ENCODE measurements around the gene MGMT.

The MGMT gene

GRCh38 chr10:129659508-129660268 lies 192.6 kb downstream of the MGMT start:
- no peak for DNase-seq

- no peak for DNase-seq
Measured at GRCh38 chr10:129660569-129660968, 193.5 kb downstream of the MGMT start.

- DNase-seq, result no peak
Measured at GRCh38 chr10:129662426-129662825, 195.4 kb downstream of the MGMT start.

- no peak for DNase-seq
Measured at GRCh38 chr10:129670124-129670523, 203.1 kb downstream of the MGMT start.

- no peak for DNase-seq
Measured at GRCh38 chr10:129673292-129673691, 206.3 kb downstream of the MGMT start.

GRCh38 chr10:129675027-129675769 lies 208.2 kb downstream of the MGMT start:
- DNase-seq, result no peak

GRCh38 chr10:129676014-129676413 lies 209.0 kb downstream of the MGMT start:
- DNase-seq, result no peak

- no peak for DNase-seq
Measured at GRCh38 chr10:129677377-129677927, 210.4 kb downstream of the MGMT start.

GRCh38 chr10:129678186-129678585 lies 211.1 kb downstream of the MGMT start:
- DNase-seq, result no peak

GRCh38 chr10:129679207-129679606 lies 212.2 kb downstream of the MGMT start:
- DNase-seq, result no peak

GRCh38 chr10:129680661-129681344 lies 213.8 kb downstream of the MGMT start:
- no peak for DNase-seq

GRCh38 chr10:129681856-129682255 lies 214.8 kb downstream of the MGMT start:
- no peak for DNase-seq

- DNase-seq, result no peak
Measured at GRCh38 chr10:129683519-129683918, 216.5 kb downstream of the MGMT start.

- DNase-seq, result no peak
Measured at GRCh38 chr10:129683920-129684319, 216.9 kb downstream of the MGMT start.

- no peak for DNase-seq
Measured at GRCh38 chr10:129685271-129685670, 218.2 kb downstream of the MGMT start.

GRCh38 chr10:129689671-129690071 lies 222.6 kb downstream of the MGMT start:
- DNase-seq, result no peak

GRCh38 chr10:129690248-129691070 lies 223.4 kb downstream of the MGMT start:
- DNase-seq, result no peak

- DNase-seq, result no peak
Measured at GRCh38 chr10:129692695-129693094, 225.7 kb downstream of the MGMT start.

- no peak for DNase-seq
Measured at GRCh38 chr10:129693382-129693781, 226.3 kb downstream of the MGMT start.

GRCh38 chr10:129694184-129694583 lies 227.1 kb downstream of the MGMT start:
- no peak for DNase-seq

- no peak for DNase-seq
Measured at GRCh38 chr10:129694691-129695243, 227.7 kb downstream of the MGMT start.

- DNase-seq, result no peak
Measured at GRCh38 chr10:129695671-129696070, 228.6 kb downstream of the MGMT start.
